Left renal pelvis (tissue), 4 donors: ENCODE measurements around the gene GSAP. TPM values are rescaled to one million over a fixed set of nuclear protein-coding genes. Genes with fewer than 3 reads are reported as not detected.
"Not testable (repeated sequence)": the region's sequence is repeated elsewhere in the genome, so short reads cannot be mapped to it uniquely, and the experiment has no call there.

Experiments used
- DNase-seq, 4 donors: peaks; one replicate each; pipeline ENCODE4 v3.0.0-alpha.2; 2013; ENCODE audit warnings: low read depth in 4 of 4, low spot score in 3 of 4
- polyA plus RNA-seq, 4 donors: library from polyadenylated mRNA; unstranded; fragments of 120-200 nt; gene quantifications; one replicate each; pipeline ENCODE4 v1.2.1, GENCODE V29; 2013; ENCODE audit not compliant: insufficient read length in 4 of 4

The GSAP gene
- polyA plus RNA-seq, 4 donors, result 8.5 to 13.3 (median 12.0) TPM

DNA sequence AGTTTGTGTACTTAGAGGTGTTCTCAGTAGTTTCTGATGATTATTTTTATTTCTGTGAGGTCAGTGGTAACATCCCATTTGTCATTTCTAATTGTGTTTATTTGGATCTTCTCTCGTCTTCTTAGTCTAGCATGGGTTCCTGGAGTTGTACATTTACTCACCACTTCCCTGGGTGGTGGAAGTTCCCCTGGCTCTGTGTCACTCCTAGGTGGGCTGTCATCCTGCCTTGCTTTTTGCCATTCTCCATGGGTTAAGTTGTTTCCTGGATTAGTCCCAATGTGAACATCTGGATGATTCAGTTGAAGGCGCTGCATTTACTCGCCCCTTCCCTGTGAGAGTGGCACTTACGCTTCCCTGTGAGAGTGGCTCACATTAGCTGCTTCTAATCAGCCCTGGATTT, 48.2 kb downstream of the GSAP start:
- no peak for DNase-seq

DNA sequence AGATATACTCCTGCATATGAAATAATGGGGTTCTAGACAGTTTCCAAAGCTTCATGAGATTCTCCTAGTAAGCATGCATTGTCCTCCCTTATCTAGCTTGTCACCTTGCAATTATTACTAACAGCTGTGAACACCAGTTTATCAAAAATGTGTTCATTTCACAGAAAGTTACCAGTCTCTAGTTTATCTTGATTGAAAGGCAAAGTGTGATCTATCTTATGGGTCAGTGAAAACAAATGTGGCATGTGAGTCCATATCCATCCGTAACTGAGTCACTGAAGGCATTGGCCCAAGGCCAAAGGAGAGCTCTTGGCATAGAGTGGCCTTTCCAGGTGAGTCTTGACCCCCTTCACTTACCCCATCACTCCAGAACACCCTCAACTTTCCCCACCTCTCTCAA, 53.2 kb downstream of the GSAP start:
- DNase-seq, result no peak

DNA sequence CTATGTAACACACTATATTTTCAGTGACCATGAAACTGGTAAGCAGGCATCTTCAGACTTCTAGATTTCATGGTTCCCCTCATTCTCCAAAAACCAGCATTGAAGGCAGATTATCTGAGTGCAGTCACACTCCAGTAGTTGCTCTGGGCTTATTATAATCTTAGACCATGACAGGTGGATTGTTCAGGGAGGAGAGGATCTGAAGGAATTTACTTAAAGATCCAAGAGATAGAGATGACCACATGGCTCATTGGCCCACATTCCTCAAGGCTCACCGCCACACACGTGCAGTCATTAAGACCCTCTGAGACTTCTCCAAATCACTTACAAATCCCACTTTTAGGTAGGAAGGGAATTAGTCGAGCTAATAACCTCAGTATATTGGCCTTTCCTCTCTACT, 55.2 kb downstream of the GSAP start:
- DNase-seq, result no peak

DNA sequence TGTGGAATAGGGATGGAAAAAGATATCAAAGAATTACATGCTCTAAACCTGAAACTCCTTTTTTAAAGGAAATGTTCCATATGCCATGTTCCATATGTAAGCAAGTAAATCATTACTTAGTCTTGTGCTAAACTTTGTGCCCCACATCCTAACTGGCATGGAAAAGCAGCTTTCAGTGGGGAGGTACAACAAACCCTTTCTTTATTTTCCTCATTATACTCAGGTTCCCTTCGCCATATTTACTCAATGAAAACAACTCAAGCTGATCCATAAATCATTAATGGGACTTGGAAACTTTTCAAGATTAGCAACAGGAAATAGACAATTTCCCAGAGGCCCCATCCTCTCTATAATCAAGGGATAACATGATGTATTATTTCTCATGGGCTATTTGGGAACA, 56.0 kb downstream of the GSAP start:
- DNase-seq, result no peak

- DNase-seq, result no peak
These were observed 56.5 kb downstream of the GSAP start for GRCh38 chr7:77359599-77359998.

GRCh38 chr7:77354914-77355313, 61.2 kb downstream of the GSAP start:
- no peak for DNase-seq

DNA sequence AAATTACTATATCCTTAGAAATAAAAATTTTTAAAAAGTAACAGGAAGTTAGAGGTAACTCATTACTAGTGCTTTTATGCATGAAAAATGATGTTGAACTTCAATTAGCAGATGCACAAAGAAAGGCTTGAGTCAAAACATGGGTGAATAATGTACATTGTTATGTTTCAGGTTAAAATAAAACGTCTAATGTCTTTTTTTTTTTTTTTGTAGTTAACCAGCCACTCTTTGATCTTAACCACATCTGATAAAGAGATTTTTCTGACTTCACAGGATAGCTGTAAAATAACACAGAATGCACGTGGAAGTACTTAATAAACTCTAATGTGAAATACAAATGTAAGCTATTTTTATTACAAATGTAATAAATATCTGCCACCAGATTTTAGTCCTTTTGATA, 61.7 kb downstream of the GSAP start:
- no peak for DNase-seq

GRCh38 chr7:77353911-77354310, 62.2 kb downstream of the GSAP start:
- no peak for DNase-seq

GRCh38 chr7:77353407-77353721, 62.8 kb downstream of the GSAP start:
- no peak for DNase-seq

- no peak for DNase-seq
These were observed 63.3 kb downstream of the GSAP start for GRCh38 chr7:77352665-77353406.

GRCh38 chr7:77351539-77352004, 64.6 kb downstream of the GSAP start:
- no peak for DNase-seq

GRCh38 chr7:77349141-77349540, 67.0 kb downstream of the GSAP start:
- DNase-seq, result no peak

GRCh38 chr7:77348371-77348813, 67.8 kb downstream of the GSAP start:
- no peak for DNase-seq

- DNase-seq, result no peak
These were observed 69.7 kb downstream of the GSAP start for GRCh38 chr7:77346441-77346840.

GRCh38 chr7:77345426-77345825, 70.7 kb downstream of the GSAP start:
- DNase-seq, result not testable (repeated sequence)

DNA sequence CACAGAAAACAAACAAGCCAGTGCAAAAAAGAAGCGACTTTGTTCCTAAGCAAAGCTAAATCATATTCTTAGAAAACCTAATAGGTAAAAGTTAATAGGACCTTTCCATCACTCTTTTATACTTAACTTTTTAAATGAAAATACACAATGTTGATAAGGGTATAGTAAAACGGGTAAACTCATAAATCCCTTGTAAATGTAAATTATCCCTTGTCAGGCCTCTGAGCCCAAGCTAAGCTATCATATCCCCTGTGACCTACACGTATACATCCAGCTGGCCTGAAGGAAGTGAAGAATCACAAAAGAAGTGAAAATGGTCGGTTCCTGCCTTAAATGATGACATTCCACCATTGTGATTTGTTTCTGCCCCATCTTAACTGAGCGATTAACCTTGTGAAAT, 76.4 kb downstream of the GSAP start:
- DNase-seq, result no peak

GRCh38 chr7:77338883-77339629, 77.1 kb downstream of the GSAP start:
- DNase-seq, result no peak

DNA sequence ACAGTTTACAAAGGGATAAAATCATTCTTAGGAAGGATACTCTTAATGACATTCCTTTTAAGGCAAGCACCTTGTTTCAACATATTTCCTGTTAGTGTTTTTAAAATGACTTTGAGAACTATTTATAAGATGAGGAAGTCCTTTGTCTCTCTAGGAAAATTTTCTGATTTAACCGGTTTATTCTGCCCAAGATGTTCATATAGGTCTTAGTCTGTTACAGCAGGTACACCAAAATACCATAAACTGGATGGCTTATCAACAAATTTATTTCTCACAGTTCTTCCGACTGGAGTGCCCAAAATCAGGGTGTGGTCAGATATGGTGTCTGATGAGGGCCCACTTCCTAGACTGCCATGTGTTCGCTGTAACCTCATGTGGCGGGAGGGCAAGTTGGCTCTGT, 77.9 kb downstream of the GSAP start:
- no peak for DNase-seq

DNA sequence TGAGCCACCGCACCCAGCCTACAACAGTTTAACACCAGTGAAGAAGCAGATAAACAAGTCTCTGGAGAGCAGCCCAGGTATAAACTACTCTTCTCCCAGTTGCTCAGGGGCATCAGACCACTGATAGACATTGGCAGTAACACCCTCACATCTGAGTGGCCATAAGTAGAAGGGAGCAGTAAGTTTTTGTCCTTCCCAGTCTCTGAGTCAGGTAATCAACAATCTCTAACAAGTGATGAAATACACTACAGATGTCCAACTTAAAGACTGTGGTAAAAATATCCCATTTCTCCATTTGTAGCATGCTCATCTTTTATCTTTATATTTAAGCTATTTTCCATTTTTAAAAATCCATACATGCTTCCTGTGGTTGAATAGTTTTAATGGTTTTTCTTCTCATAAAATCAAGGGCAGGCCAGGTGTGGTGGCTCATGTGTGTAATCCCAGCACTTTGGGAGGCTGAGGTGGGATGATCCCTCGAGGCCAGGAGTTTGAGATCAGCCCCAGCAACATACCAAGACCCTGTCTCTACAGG, 78.6 kb downstream of the GSAP start:
- DNase-seq, result no peak

DNA sequence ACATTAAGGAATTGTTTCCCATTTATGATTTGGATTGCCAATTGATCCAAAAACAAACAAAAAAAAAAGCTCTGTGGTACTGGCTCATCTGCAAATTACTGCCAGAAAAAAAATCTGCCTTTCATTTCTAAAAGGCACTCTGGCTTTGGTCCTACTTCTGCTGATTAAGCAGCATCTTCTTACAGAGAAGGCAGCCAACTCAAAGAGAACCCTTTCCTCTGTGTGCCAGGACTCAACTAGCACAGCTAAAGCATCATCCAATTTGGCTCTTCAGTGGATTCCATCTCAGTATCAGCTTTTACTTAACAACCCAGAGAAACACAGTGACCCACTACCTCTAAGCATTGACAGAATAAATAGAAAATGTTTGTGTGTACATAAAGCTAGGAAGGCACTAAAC, 80.6 kb downstream of the GSAP start:
- DNase-seq, result no peak

GRCh38 chr7:77334039-77334438, 82.1 kb downstream of the GSAP start:
- not testable (repeated sequence) for DNase-seq
